IMR-90 (cell line): ENCODE measurements around the gene LILRA6.
"Not testable (repeated sequence)": the region's sequence is repeated elsewhere in the genome, so short reads cannot be mapped to it uniquely, and the experiment has no call there.

Source experiments
- BHLHE40 ChIP-seq: fragments of 150-350 bp; IDR thresholded peaks from 2 replicates; pipeline ENCODE4 v1.6.1; 2016; ENCODE audit warnings: mild to moderate bottlenecking, low read depth, low read length
- CEBPB ChIP-seq: IDR thresholded peaks from 2 replicates; pipeline ENCODE4 v1.6.1; 2012; ENCODE audit warnings: low read depth, low read length, improper control_type of control experiment
- CTCF ChIP-seq: conservative IDR thresholded peaks from 2 replicates; pipeline ENCODE4 v1.5.1; 2012; ENCODE audit warnings: mild to moderate bottlenecking, low read depth, low read length, improper control_type of control experiment
- TF ChIP-seq, protein P1 (sequence below): fragments of 150-350 bp; IDR thresholded peaks from 2 replicates; pipeline ENCODE4 v1.6.1; 2016; ENCODE audit warnings: low read depth, mild to moderate bottlenecking, low read length, moderate library complexity, borderline replicate concordance

DNA sequence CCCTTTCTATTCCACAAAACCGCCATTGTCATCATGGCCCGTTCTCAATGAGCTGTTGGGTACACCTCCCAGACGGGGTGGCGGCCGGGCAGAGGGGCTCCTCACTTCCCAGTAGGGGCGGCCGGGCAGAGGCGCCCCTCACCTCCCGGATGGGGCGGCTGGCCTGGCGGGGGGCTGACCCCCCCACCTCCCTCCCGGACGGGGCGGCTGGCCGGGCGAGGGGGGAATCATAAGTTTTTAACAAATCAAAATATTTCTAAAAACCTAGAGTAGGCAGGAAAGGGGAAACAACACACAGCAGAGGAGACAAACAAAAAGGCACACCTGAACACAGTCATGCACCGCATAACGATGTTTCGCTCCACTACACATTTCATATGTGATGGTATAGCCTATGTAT lies 27.9 kb downstream of the LILRA6 start:
- TF ChIP-seq, protein P1, sequence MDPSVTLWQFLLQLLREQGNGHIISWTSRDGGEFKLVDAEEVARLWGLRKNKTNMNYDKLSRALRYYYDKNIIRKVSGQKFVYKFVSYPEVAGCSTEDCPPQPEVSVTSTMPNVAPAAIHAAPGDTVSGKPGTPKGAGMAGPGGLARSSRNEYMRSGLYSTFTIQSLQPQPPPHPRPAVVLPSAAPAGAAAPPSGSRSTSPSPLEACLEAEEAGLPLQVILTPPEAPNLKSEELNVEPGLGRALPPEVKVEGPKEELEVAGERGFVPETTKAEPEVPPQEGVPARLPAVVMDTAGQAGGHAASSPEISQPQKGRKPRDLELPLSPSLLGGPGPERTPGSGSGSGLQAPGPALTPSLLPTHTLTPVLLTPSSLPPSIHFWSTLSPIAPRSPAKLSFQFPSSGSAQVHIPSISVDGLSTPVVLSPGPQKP: not testable (repeated sequence)
- TF ChIP-seq CTCF, BHLHE40, CEBPB: not testable (repeated sequence)
